ENCODE data around the gene CAND1.
"Not testable (repeated sequence)": the region's sequence is repeated elsewhere in the genome, so short reads cannot be mapped to it uniquely, and the experiment has no call there.

CAND1 gene

DNA sequence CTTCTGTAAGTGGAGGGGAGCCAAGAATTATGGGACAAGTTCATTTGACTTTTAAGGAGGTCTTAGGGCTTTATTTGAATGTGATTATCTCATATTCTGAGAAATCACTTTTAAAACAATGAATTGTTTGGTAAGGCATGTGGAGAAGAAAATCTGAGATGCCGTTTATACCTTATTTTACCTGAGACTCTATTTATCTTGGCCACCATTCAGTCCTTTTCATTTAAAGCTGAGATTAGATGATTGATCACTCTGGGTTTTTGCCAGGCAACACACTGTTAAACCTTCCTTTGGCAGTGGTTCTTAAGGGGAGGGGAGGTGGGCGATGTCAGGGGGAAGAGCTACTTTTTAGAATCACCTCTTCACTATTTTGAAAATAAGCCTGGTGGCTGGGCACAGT lies 11.4 kb downstream of the CAND1 start:
- no peak for DNase-seq (ENCODE audit: low spot score)

DNA sequence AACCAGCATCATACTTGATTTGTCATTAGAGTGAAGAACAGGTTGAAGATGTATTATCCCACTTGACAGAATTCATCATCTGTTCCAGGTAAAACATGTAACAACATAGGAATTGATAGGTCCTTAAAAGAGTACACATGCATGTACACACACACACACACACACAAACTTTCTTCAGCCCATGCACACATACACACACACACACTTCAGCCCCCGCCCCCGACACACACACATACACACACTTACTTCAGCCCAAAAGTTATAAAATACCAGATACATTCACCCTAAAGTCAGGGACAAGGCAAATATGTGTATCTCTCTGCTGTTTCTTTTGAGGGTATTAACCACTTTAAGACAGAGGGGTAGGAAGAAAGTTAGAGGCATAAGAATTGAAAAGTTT lies 15.4 kb downstream of the CAND1 start:
- no peak for DNase-seq (ENCODE audit: low spot score)

DNA sequence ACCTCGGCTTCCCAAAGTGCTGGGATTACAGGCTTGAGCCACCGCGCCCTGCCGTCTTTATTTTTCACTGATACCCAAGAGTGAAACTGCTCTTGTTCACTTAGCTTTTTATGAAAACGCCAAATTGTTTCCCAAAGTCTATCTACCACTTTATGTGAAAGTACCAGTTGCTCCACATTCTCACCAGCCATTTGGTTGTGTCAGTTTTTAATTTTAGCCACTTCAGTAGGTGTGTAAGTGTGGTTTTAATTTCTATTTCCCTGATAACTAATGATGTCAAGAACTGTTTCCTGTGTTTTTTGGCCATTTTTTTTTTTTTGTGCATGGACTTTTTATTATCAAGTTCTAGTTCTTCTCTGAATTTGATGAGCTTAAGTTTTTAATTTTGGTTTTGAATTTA lies 17.1 kb downstream of the CAND1 start:
- no peak for DNase-seq (ENCODE audit: low spot score)

GRCh38 chr12:67287311-67287710 lies 18.2 kb downstream of the CAND1 start:
- DNase-seq (ENCODE audit: low spot score), result no peak

DNA sequence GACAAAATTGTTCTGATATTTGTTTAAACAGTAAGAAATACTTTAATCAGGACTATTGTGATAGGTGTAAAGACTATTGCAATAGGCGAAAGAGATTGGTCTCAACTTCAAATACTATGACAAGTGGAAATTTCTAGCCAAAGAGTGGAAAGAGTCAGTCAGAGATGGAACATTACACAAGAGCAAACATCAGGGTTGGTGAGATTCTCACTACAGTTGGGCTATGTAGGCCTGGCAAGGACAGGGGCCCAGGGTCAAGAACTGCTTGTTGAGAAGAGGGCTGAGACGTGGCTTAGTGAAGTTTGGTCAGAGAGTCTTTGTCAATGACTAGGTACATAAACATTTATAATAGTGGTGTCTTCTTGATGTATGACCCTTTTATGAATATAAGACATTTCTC lies 19.4 kb downstream of the CAND1 start:
- DNase-seq (ENCODE audit: low spot score), result no peak

GRCh38 chr12:67290378-67290777 lies 21.2 kb downstream of the CAND1 start:
- no peak for DNase-seq (ENCODE audit: low spot score)

DNA sequence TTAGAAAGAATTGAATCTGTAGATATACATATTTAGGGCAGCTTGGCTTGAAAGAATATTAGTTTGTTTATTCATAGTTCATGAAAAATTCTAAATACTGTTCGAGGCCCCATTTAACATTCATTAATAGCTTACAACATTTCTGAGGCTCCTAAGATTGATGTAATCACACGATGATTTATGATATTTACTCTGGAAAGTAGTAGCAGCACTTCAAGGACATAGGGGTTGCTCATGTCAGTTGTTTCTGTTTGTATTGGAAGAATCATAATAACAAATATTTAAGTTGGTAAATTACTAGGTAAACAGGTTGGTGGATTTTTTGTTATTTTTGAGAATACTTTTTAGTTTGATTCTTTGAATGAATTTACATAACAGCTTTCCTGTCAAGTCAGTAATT lies 30.4 kb downstream of the CAND1 start:
- DNase-seq (ENCODE audit: low spot score), result no peak

GRCh38 chr12:67299926-67300325 lies 30.8 kb downstream of the CAND1 start:
- DNase-seq (ENCODE audit: low spot score), result no peak

DNA sequence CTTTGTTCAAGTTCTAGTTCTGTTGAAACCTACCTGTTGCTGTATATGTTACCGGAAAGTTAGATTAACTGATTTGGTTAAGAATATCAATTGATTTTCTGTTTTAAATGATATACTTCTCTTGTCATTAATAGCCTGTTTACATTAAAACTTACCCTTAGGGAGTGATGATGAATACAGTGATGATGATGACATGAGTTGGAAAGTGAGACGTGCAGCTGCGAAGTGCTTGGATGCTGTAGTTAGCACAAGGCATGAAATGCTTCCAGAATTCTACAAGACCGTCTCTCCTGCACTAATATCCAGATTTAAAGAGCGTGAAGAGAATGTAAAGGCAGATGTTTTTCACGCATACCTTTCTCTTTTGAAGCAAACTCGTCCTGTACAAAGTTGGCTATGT lies 33.0 kb downstream of the CAND1 start:
- DNase-seq (ENCODE audit: low spot score), result no peak

DNA sequence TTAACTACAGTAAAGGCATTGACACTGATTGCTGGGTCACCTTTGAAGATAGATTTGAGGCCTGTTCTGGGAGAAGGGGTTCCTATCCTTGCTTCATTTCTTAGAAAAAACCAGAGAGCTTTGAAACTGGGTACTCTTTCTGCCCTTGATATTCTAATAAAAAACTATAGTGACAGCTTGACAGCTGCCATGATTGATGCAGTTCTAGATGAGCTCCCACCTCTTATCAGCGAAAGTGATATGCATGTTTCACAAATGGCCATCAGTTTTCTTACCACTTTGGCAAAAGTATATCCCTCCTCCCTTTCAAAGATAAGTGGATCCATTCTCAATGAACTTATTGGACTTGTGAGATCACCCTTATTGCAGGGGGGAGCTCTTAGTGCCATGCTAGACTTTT lies 36.4 kb downstream of the CAND1 start:
- no peak for DNase-seq (ENCODE audit: low spot score)

- DNase-seq (ENCODE audit: low spot score), result no peak
Observed at GRCh38 chr12:67306712-67307111, 37.6 kb downstream of the CAND1 start.

- DNase-seq (ENCODE audit: low spot score), result no peak
Observed at GRCh38 chr12:67315661-67316060, 46.5 kb downstream of the CAND1 start.

GRCh38 chr12:67318786-67319185 lies 49.6 kb downstream of the CAND1 start:
- DNase-seq (ENCODE audit: low spot score), result no peak

GRCh38 chr12:67319936-67320335 lies 50.8 kb downstream of the CAND1 start:
- no peak for DNase-seq (ENCODE audit: low spot score)

DNA sequence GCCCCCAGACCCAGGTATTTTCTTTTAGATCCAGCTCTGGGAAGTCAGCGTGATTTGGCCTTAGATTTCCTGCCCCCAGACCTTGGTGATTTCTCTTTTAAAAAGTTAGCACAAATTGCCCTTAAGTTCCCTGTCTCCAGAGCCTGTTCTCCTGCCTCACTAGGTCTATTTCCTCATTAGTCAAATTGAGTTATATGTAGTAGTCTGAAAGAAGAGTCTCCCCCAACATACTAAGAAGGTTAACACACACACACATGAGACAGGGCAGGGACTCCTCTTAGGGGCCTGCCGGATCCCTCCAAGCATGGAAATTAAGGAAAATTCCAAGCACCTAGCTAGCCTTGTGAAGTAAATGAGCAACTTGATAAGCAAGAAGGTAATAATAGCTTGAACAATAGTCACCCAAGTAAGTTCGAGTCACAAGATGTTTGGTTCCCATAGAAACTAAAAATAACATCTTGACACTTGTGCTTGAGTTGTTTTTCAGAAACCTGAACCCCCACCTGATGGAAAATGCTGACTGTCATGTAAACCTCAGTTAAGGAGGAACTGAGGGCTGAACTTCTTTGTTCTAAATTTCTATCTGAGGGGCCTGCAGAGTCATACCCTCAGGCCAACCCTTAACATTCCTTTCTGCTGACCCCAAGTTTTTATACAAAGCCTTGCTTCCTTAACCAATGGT lies 51.6 kb downstream of the CAND1 start:
- no peak for DNase-seq (ENCODE audit: low spot score)

- no peak for DNase-seq (ENCODE audit: low spot score)
Observed at GRCh38 chr12:67322580-67322979, 53.4 kb downstream of the CAND1 start.

DNA sequence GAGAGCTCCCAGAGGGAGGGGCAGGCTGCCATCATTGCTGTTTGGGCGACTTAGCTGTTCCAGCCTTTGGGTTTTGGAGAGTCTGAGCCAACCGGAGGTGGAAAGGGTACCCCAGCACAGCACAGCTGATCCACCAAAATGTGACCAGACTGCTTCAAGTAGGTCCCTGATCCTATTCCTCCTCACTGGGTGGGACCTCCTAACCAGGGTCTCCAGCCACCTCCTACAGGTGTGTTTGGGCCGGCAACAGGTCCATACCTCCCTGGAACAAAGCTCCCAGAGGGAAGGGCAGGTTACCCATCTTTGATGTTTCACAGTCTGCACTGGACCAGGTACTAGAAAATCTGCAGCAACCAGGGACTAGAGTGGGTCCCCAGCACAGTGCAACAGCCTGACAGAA lies 53.8 kb downstream of the CAND1 start:
- DNase-seq (ENCODE audit: low spot score), result no peak

GRCh38 chr12:67326637-67327036 lies 57.5 kb downstream of the CAND1 start:
- no peak for DNase-seq (ENCODE audit: low spot score)

- DNase-seq (ENCODE audit: low spot score), result no peak
Observed at GRCh38 chr12:67327466-67327865, 58.3 kb downstream of the CAND1 start.

- no peak for DNase-seq (ENCODE audit: low spot score)
Observed at GRCh38 chr12:67331123-67331522, 62.0 kb downstream of the CAND1 start.

DNA sequence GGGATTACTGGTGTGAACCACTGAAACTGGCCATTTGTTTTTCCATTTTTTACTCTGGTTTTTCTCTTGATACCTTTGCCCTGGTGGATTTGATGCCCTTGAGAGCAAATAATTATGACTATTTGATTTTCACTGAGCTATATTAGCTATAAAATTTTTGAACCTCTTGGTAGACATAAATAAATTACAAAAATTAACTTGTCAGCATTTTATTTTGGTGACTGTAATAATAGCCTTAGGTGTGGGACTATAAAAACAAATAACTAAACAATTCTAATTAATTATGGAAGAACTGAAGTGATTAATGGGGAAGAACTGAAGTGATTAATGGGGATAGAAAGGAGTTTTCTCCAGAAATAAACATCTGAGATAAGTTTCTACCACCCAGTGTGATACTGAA lies 62.7 kb downstream of the CAND1 start:
- DNase-seq (ENCODE audit: low spot score), result no peak

- DNase-seq (ENCODE audit: low spot score), result no peak
Observed at GRCh38 chr12:67333649-67334048, 64.5 kb downstream of the CAND1 start.

DNA sequence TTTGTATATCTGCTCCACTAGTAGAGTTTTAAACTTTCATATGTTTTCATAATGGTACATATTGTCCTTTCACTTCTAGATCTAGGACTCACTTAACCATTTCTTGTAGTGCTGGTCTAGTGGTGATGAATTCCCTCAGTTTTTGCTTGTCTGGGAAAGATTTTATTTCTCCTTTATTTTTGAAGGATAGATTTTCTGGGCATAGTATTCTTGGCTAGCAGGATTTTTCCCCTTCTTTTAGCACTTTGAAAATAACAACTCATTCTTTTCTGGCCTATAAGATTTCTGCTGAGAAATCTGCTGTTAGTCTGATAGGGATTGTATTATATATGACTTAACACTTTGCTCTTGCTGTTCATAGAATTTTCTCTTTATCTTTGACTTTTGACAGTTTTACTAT lies 69.3 kb downstream of the CAND1 start:
- no peak for DNase-seq (ENCODE audit: low spot score)

DNA sequence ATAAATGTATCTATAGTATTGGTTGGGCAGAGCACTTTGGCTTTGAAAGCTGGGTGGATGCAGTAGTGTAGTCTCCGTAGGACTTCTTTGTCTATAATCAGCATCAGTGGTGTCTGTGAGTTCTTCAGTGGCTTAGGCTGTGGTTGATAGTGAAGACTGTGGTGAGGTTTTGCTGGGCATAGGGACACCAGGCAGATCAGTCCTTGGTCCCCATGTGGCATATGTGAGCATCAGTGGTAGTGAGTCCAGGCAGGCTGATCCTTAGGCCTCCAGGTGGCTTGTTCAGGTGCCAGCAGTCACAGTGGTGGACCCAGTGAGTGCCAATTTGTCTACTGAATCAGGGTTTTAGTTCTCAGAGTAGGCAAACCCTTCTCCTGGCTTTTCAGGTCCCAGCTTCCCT lies 70.4 kb downstream of the CAND1 start:
- no peak for DNase-seq (ENCODE audit: low spot score)

DNA sequence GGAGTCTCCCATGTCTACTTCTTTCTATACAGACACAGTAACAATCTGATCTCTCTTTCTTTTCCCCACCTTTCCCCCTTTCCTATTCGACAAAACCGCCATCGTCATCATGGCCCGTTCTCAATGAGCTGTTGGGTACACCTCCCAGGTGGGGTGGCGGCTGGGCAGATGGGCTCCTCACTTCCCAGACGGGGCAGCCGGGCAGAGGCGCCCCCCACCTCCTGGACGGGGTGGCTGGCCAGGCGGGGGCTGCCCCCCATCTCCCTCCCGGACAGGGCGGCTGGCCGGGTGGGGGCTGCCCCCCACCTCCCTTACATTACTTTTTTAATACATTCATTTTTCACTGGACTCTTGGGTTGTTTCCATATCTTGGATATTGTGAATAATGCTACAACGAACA lies 71.9 kb downstream of the CAND1 start:
- DNase-seq (ENCODE audit: low spot score), result not testable (repeated sequence)

All from Ammon's horn (tissue), 1 donor.